CD4-positive, alpha-beta T cell treated with Interleukin-2 at 100 ng/mL for 4 hours (primary cell): ENCODE measurements around the gene PCNX2.
"Not testable (repeated sequence)": the region's sequence is repeated elsewhere in the genome, so short reads cannot be mapped to it uniquely, and the experiment has no call there.

Source experiments
- DNase-seq: peaks from one replicate; pipeline ENCODE4 v3.0.0-alpha.2; 2020; ENCODE audit warnings: low spot score

The PCNX2 gene

DNA sequence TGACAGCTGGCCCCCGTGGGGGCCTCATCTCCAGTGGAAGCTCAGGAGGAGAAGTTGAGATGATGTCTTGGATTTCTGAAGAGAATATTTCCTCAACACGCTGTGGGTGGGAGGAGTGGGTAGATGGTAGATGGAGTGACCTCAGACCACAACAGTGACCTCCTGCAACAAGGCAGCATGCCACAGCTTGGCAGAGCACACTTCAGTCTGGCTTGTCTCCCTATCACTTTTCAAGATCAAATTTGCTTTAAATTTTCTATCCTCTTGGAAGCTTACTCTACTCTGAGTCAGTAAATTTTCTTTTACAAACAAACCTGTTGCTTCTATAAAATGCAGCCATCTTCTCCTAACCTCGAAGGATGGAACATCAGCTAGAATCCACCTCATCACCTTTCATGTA, 285.4 kb downstream of the PCNX2 start:
- no peak for DNase-seq

DNA sequence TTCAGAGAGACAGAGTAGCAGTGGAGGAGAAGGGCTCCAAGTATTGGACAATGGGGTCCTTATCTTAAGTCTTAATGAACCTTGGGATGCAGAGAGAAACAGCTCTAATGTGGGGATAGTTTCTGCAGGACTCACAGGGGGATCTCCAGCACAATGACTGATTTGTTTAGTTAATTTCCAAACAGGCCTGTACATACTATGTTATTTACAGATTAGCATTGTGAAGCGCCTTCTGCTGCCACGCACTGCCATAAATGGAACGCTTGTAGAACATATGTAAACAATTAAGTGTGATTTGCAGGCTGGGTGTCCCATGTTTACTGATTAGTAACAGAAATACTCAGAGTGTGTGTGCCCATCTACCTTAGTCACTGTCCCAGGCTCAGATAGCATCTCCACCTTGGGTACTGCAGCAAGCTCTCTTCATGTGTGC, 289.0 kb downstream of the PCNX2 start:
- no peak for DNase-seq

GRCh38 chr1:233006108-233006507, 289.4 kb downstream of the PCNX2 start:
- no peak for DNase-seq

DNA sequence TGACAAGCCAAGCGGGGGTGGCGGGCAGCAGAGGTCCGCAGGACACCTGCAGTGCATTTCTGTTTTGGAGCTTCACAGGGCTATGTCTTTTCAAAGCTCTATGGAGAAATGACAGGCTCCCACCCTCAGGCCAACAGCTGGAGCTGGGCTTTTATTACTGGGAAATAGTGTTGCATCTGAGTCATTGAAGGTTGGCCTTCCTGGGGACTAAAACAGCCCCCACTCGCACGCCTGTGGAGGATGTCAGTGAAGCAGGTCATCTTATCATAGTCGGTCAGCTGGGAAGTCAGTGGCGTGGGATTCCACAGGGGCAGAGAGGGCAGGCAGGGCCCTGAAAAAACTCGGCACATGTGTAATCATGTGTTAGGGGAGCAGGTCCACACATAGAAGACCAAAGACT, 289.8 kb downstream of the PCNX2 start:
- DNase-seq, result no peak

DNA sequence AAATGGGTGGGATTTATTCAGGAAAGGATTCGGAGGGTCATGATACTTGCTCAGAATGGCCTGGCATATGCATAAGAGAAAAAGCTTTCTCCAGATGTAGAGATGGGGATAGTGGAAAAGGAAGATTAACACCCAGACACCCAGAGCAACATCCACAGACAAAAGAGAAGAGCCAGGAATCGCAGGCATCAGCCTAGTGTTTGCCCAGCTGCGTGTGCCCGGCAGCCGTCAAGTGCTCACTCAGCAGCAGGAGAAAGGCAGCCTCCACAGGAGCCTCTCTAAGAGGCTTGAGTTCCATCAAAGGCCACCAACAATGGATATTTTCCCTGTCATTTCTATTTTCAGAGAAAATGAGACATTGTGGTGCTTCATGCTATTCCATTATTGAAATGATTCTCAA, 290.4 kb downstream of the PCNX2 start:
- no peak for DNase-seq

GRCh38 chr1:233004451-233004850, 291.1 kb downstream of the PCNX2 start:
- DNase-seq, result no peak

DNA sequence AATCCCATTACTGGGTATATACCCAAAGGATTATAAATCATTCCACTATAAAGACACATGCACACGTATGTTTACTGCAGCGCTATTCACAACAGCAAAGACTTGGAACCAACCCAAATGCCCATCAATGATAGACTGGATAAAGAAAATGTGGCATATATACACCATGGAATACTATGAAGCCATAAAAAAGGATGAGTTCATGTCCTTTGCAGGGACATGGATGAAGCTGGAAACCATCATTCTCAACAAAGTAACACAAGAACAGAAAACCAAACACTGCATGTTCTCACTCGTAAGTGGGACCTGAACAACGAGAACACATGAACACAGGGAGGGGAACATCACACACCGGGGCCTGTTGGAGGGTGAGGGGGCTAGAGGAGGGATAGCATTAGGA, 291.9 kb downstream of the PCNX2 start:
- not testable (repeated sequence) for DNase-seq

DNA sequence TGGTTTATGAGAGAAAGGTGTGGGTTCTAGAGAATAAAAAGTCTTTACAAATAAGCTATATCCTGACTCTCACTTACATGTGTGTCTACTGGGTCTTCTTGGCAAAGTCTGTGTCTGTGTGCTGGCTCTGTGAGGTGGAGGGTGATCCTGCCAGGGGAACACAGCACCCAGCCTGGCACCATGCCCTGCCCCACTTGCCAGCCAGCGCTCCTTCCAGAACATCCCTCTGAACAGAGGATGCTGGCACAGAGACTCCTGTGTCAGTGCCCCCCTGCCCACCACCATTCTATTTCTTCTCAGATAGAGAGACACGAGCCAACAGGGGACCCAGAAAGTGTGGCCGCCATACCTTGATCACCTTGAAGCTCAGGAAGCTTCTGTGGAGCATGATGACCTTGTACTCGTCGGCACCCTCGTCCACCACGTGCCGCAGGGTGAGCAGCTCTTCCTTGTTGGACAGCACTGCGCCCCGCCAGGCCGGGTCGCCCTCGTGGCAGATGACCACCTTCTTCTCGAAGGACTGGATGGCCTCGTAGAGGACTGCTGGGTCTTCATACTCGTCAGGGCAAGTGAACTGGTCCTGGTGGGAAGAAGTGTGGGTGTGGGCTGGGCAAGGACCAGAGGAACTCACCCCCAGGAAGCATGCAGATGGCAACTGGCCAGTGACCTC, 295.4 kb downstream of the PCNX2 start:
- no peak for DNase-seq

DNA sequence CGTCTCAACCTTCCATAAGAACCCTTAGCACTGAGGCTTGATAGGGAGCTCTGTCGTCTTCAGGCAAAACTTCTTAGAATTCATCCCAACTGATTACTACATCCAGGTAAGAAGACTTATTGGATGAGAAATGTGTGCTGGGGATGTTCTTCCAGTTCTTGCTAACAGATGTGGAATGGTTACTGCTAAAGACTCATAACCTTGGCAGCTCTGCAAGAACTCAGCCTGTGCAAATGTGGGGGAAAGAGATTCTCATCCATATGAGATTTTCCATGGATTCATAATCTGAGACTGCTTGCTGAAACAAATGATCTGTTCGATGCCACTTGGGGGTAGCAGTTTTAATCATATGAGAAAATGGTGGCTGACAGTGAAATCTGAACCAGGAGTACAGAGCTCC, 296.9 kb downstream of the PCNX2 start:
- no peak for DNase-seq

- DNase-seq, result no peak
Observed at GRCh38 chr1:232998138-232998537, 297.4 kb downstream of the PCNX2 start.

DNA sequence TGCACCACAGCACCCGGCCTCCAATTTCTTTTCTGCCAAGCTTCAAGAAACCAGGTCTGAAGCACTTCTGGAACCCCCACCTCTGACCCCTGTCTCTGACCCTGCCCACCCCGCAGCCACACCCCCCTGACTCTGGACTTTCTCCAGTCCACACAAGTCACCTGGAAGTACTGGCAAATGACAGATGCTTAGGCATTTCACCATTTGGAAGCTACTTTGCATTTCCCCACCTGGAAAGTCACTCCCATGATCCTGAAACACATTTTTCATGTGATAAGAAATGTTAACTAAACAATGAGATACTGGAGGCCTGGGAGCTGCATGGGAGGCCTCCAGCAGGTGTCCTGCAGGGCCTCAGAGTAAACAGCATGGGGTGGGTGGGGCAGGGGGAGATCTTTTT, 299.4 kb downstream of the PCNX2 start:
- DNase-seq, result no peak

DNA sequence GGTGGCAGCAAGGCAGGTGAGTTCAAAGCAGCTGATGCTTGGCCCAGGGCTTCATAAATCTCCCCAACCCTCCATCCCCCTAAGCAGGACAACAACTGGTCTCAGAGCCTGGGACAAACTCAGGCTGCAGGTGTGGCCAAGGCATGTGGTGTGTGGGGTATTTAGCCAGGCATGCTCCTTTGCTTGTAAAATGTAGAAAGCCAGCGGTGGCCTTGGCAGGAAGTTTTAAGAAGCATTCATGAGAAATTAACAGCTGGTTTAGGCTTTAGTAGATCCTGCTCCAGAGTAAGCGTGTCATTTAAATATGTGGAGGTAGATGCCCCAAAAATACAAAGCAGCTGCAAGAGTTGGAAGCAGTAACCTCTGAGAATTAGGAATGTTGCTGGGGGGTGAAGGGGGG, 300.3 kb downstream of the PCNX2 start:
- DNase-seq, result no peak

DNA sequence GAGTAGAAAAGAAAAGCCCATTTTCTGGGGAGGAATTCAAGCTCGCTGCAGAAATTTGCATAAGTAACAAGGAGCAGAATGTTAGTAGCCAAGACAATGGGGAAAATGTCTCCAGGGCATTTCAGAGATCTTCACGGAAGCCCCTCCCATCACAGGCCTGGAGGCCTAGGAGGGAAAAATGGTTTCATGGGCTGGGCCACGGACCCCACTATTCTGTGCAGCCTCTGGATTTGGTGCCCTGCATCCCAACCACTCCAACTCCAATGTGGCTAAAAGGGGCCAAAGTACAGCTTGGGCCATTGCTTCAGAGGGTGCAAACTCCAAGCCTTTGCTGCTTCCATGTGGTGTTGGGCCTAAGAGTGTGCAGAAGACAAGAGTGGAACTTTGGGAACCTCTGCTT, 302.0 kb downstream of the PCNX2 start:
- DNase-seq, result no peak

GRCh38 chr1:232992227-232992626, 303.3 kb downstream of the PCNX2 start:
- DNase-seq, result no peak

- no peak for DNase-seq
Observed at GRCh38 chr1:232991238-232991637, 304.3 kb downstream of the PCNX2 start.

DNA sequence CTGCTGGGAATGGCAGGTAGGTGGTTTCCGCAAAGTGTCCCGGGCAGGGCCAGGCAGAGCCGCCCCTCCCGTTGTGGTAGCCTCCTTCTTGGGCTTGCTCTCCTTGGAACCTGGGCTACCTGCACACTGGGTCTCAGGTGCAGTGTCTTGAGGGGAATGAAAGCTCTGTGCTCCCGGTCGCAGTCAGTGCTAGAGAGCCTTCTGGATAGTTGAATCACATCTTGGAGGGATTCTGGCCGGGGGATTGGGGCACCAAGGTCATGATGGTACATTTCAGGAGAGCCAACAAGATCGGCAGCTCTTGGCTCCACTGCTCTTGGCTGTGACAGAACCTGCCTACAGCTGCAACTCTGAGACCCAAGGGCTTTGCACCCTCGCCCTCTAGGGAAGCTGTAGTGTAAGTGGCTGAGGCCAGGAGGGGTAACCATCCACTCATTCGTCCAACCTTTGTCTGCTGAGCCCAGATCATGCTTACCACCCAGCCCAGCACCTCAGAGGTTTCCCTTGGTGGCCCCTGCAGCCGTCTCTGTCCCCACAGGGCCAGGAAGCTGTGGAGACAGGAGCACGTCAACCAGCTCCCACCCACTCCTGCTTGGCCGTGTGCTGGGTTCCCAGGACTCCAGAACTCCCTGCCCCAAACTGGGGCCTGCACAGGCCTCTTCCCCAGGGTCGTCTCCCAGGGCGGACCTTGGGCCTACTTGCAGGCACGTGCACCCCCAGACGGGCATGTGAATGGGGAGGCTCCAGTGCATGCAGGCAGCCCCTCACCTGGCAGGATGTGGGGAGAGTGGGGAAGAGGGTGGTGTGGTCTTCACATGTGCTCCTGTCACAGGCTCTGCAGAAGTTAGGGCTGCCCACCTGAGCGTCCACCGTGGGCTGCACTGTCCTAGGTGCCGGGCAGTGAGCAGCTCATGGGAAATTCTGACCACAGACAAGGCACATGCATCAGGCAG, 305.1 kb downstream of the PCNX2 start:
- no peak for DNase-seq

- no peak for DNase-seq
Observed at GRCh38 chr1:232988572-232989040, 306.9 kb downstream of the PCNX2 start.

DNA sequence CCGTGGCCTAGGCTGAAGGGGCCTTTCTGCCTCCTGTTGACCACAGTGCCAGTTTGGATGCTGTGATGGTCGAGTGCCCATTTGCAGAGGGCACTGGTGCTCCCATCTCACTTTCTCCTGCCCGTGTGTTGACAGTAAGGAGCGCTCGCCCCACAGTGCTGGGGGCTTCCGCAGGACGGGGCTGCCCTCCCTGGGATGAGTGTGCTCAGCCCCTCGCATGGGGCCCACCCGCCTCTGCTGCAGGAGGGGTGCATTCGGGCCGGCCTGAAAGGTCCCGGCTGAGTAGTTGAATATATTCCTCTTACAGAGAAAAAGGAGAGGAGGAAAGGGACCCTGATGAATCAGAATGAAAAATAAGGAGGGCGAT, 307.8 kb downstream of the PCNX2 start:
- DNase-seq, result no peak

- DNase-seq, result no peak
Observed at GRCh38 chr1:232987046-232987773, 308.3 kb downstream of the PCNX2 start.

DNA sequence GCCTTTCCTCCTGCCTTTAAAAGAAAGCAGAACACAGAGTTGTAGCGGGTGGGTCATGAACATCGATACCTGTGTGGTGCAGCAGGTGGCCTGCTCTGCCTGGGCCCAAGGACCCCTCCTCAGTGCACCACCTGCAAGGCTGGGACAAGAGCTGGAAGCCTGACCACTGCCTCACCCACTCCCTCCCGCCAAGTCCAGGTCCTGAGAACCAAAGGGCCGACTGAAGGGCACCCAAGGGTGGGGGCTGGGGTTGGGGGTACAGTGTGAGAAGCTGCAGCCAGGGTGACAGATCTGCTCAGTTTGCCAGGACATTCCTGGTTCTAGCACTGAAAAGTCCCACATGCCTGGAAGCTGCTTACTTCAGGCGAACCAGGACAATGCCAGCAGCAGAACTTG, 309.0 kb downstream of the PCNX2 start:
- no peak for DNase-seq

GRCh38 chr1:232985882-232986526, 309.5 kb downstream of the PCNX2 start:
- no peak for DNase-seq
